ENCODE data around the gene CIT. TPM values are rescaled to one million over a fixed set of nuclear protein-coding genes. Genes with fewer than 3 reads are reported as not detected.
A peak's percentile ranks its signal among the peaks of the same experiment; 100 is the strongest.

The CIT gene
- total and polyA plus RNA-seq, 9 of the 15 experiments (the other 6 are each of a cell fraction or from before 2014, with no cell fraction given), result 1.1 to 46.7 (median 21.3) TPM

- ChIA-PET CTCF (ENCODE audit: low intra/inter-chr PET ratio) (no interaction called here), POLR2A (interaction anchor here (0.5 to 2.6 kb wide), 3 partner anchors 9 to 240 kb away, joined by 3 to 12 read pairs (median 3); no protein-coding TSS in a partner anchor)
- no peaks in the 10 kb centered on the region for H3K79me2 ChIP-seq (ENCODE audit: control insufficient read depth, insufficient read depth, low read length)
- intact Hi-C loops (cut with micrococcal nuclease), result loop anchor here (1.0 kb wide), 1 partner anchor 207 kb away; no protein-coding TSS in a partner anchor
- H2AFZ ChIP-seq (ENCODE audit: low read depth, low read length), result no peak overlapping the region
- FAIRE-seq (peak; percentile 35), DNase-seq (ENCODE audit: extremely low read depth in 1 of 4, low spot score in 3 of 4) (peak; percentile 31 to 37 (median 34)), ATAC-seq (peak; percentile 80)
- H3K9ac ChIP-seq (ENCODE audit: insufficient read depth in 1 of 2, low read depth in 2 of 2, low read length in 2 of 2), result no peak overlapping the region
- H3K4me2 ChIP-seq (ENCODE audit: insufficient read depth, low read length), result no peak overlapping the region
- H3K27me3 ChIP-seq (ENCODE audit: control insufficient read depth in 2 of 2, insufficient read depth in 2 of 2, low read length in 2 of 2), result no peaks in the 10 kb centered on the region
- no peak overlapping the region for H3K4me3 ChIP-seq
- H3K9me1 ChIP-seq (ENCODE audit: control insufficient read depth, insufficient read depth, low read length), result no peaks in the 10 kb centered on the region
- in situ Hi-C loops (cut with MboI), result no loop called here
- H4K20me1 ChIP-seq (replicated peaks; ENCODE audit: control insufficient read depth, insufficient read depth, low read length), result no peaks in the 10 kb centered on the region
- no peaks in the 10 kb centered on the region for H3K9me3 ChIP-seq (replicated peaks; ENCODE audit: control insufficient read depth, insufficient read depth, low read depth, low read length)
- peaks cover 0 to 2% of the 10 kb centered on the region in 2 experiments; a peak in 1 of 5 replicates for H3K4me1 ChIP-seq (replicated peaks in 1 of 2; ENCODE audit: control insufficient read depth in 2 of 2, insufficient read depth in 2 of 2, low read length in 2 of 2)
- BruUV-seq (replicated peaks), result no TSS peak
- peaks cover 47% of the 10 kb centered on the region for H3K36me3 ChIP-seq (ENCODE audit: control insufficient read depth, insufficient read depth, low read length)
- 61% methylated on average over 4 of the region's 4 CpGs for WGBS (ENCODE audit: insufficient coverage, low coverage, missing lambda C conversion rate)
- no peak overlapping the region for H3K27ac ChIP-seq (ENCODE audit: extremely low read depth, low read depth, low read length)
- TF ChIP-seq TRIM24 (IDR thresholded peaks at IDR 0.05) (no peak), RAD21 (CRISPR knock-in tag; conservative IDR thresholded peaks at IDR 0.05 in 1 of 2, IDR thresholded peaks at IDR 0.05 in 1 of 2) (0 out of 4 replicates have a peak, but pooled peaks of 1 of the 2 experiments have one; percentile 21), ZNF695 (CRISPR knock-in tag; IDR thresholded peaks at IDR 0.05) (no peak), CTCF (IDR thresholded peaks at IDR 0.05 in 2 of 3, conservative IDR thresholded peaks at IDR 0.05 in 1 of 3; ENCODE audit: insufficient read depth in 2 of 3, low read depth in 1 of 3, low read length in 3 of 3) (peak; percentile 39 to 62 (median 58)), NR2C1 (IDR thresholded peaks at IDR 0.05) (no peak), NR2C1 (tag; IDR thresholded peaks at IDR 0.05) (no peak), PRDM10 (IDR thresholded peaks at IDR 0.05; ENCODE audit: partially characterized antibody) (peak; percentile 79), MAZ (CRISPR knock-in tag; conservative IDR thresholded peaks at IDR 0.05 in 1 of 2, IDR thresholded peaks at IDR 0.05 in 1 of 2) (no peak), MEF2A (IDR thresholded peaks at IDR 0.05; ENCODE audit: control insufficient read depth, low read depth, low read length) (no peak), E2F8 (IDR thresholded peaks at IDR 0.05; ENCODE audit: low read depth, partially characterized antibody) (no peak), CCAR2 (IDR thresholded peaks at IDR 0.05; ENCODE audit: low read depth, low read length) (no peak), MXI1 (IDR thresholded peaks at IDR 0.05; ENCODE audit: low read depth, low read length) (no peak), CHD1 (IDR thresholded peaks at IDR 0.05; ENCODE audit: low read length) (no peak), POLR2G (IDR thresholded peaks at IDR 0.05; ENCODE audit: low read depth, low read length) (no peak)
These were observed 182.1 kb downstream of the CIT start for GRCh38 chr12:119695034-119695433.

All from K562 (cell line).